HEK293T (cell line): ENCODE data around the gene LOXL3.

Source experiments
- BHLHE40 ChIP-seq: fragments of 450-650 bp; IDR thresholded peaks from 2 replicates; pipeline ENCODE4 v1.6.1; 2016; ENCODE audit warnings: mild to moderate bottlenecking, moderate library complexity, borderline replicate concordance
- ELF4 ChIP-seq: fragments of 450-650 bp; IDR thresholded peaks from 2 replicates; pipeline ENCODE4 v1.6.1; 2017; ENCODE audit warnings: antibody characterized with exemption
- FOXA1 ChIP-seq: fragments of 450-650 bp; IDR thresholded peaks from 2 replicates; pipeline ENCODE4 v1.6.1; 2016; ENCODE audit warnings: mild to moderate bottlenecking
- FOXK2 ChIP-seq: fragments of 450-650 bp; IDR thresholded peaks from 2 replicates; pipeline ENCODE4 v1.6.1; 2016; ENCODE audit warnings: mild to moderate bottlenecking
- FOXM1 ChIP-seq: fragments of 450-650 bp; IDR thresholded peaks from 2 replicates; pipeline ENCODE4 v1.6.1; 2017; ENCODE audit warnings: mild to moderate bottlenecking, borderline replicate concordance
- L3MBTL2 ChIP-seq: fragments of 450-650 bp; conservative IDR thresholded peaks from 2 replicates; pipeline ENCODE4 v1.6.1; 2016; ENCODE audit warnings: mild to moderate bottlenecking
- LEF1 ChIP-seq: fragments of 450-650 bp; IDR thresholded peaks from 2 replicates; pipeline ENCODE4 v1.6.1; 2017; ENCODE audit warnings: mild to moderate bottlenecking, borderline replicate concordance
- NFRKB ChIP-seq: fragments of 450-650 bp; IDR thresholded peaks from 2 replicates; pipeline ENCODE4 v1.6.1; 2016; ENCODE audit warnings: mild to moderate bottlenecking, moderate library complexity
- PKNOX1 ChIP-seq: fragments of 450-650 bp; IDR thresholded peaks from 2 replicates; pipeline ENCODE4 v1.6.1; 2016
- SUZ12 ChIP-seq: fragments of 450-650 bp; IDR thresholded peaks from 2 replicates; pipeline ENCODE4 v1.6.1; 2016; ENCODE audit warnings: mild to moderate bottlenecking
- TARDBP ChIP-seq: fragments of 450-650 bp; IDR thresholded peaks from 2 replicates; pipeline ENCODE4 v1.6.1; 2016

- no peak for TF ChIP-seq L3MBTL2
- TF ChIP-seq ELF4, result no peak
- no peak for TF ChIP-seq FOXA1
- TF ChIP-seq FOXM1, result no peak
- TF ChIP-seq BHLHE40, result no peak
- no peak for TF ChIP-seq FOXK2
- no peak for TF ChIP-seq LEF1
- TF ChIP-seq TARDBP, result no peak
- no peak for TF ChIP-seq NFRKB
- TF ChIP-seq SUZ12, result no peak
- no peak for TF ChIP-seq PKNOX1
Observed at GRCh38 chr2:74551530-74551929, 2.2 kb downstream of the LOXL3 start.
